Neuronal stem cell (in vitro differentiated cells): ENCODE measurements around the gene CFAP251.
"Not testable (repeated sequence)": the region's sequence is repeated elsewhere in the genome, so short reads cannot be mapped to it uniquely, and the experiment has no call there.

Experiments used
- DNase-seq: peaks from one replicate; pipeline ENCODE4 v3.0.0-alpha.2; 2013; ENCODE audit warnings: low spot score
- H2AFZ ChIP-seq: one replicate; pipeline ENCODE4 v1.6.1; 2013; ENCODE audit warnings: mild to moderate bottlenecking, low read length, inconsistent platforms
- H2AK5ac ChIP-seq: 2 replicates; pipeline ENCODE4 v1.6.1; 2013; ENCODE audit warnings: low read depth, mild to moderate bottlenecking, inconsistent platforms, low read length, moderate library complexity, mixed read lengths
- H2BK120ac ChIP-seq: 2 replicates; pipeline ENCODE4 v1.6.1; 2013; ENCODE audit warnings: low read depth, mild to moderate bottlenecking, inconsistent platforms, low read length, moderate library complexity, mixed read lengths
- H2BK12ac ChIP-seq: one replicate; pipeline ENCODE4 v1.6.1; 2013; ENCODE audit warnings: low read length, inconsistent platforms
- H2BK15ac ChIP-seq: 2 replicates; pipeline ENCODE4 v1.6.1; 2013; ENCODE audit warnings: mild to moderate bottlenecking, low read length, inconsistent platforms, mixed read lengths
- H2BK5ac ChIP-seq: one replicate; pipeline ENCODE4 v1.6.1; 2013; ENCODE audit warnings: inconsistent platforms, mild to moderate bottlenecking, low read length, moderate library complexity
- H3K14ac ChIP-seq: one replicate; pipeline ENCODE4 v1.6.1; 2013; ENCODE audit warnings: low read length, inconsistent platforms
- H3K18ac ChIP-seq: 2 replicates; pipeline ENCODE4 v1.6.1; 2013; ENCODE audit warnings: low read length, inconsistent platforms
- H3K23ac ChIP-seq: 2 replicates; pipeline ENCODE4 v1.6.1; 2013; ENCODE audit warnings: low read depth, mild to moderate bottlenecking, mixed read lengths, low read length, inconsistent platforms; ENCODE audit not compliant: poor library complexity
- H3K27ac ChIP-seq: replicated peaks from 3 replicates; pipeline ENCODE4 v1.5.1; 2013; ENCODE audit warnings: low read length, inconsistent platforms
- H3K27me3 ChIP-seq, 3 experiments: 2 replicates each; pipeline ENCODE4 v1.6.1; 2013; ENCODE audit warnings: low read length in 3 of 3, mild to moderate bottlenecking in 2 of 3, inconsistent platforms in 1 of 3, low read depth in 1 of 3, mixed read lengths in 1 of 3, moderate library complexity in 1 of 3; ENCODE audit not compliant: control insufficient read depth in 3 of 3, insufficient read depth in 3 of 3
- H3K36me3 ChIP-seq, 2 donors: replicated peaks in 1 of 2; 2 replicates each; pipeline ENCODE4 v1.6.1; 2013; ENCODE audit warnings: low read length in 2 of 2; ENCODE audit not compliant: control insufficient read depth in 2 of 2, insufficient read depth in 2 of 2
- H3K4ac ChIP-seq: 2 replicates; pipeline ENCODE4 v1.6.1; 2013; ENCODE audit warnings: inconsistent platforms, mild to moderate bottlenecking, low read length, moderate library complexity
- H3K4me1 ChIP-seq, 2 donors: 1 replicate in 1 of 2; 2 replicates in 1 of 2; pipeline ENCODE4 v1.6.1; 2013; ENCODE audit warnings: low read length in 2 of 2, low read depth in 1 of 2; ENCODE audit not compliant: control insufficient read depth in 2 of 2, insufficient read depth in 1 of 2
- H3K4me2 ChIP-seq: one replicate; pipeline ENCODE4 v1.6.1; 2013; ENCODE audit warnings: mild to moderate bottlenecking, low read length, inconsistent platforms; ENCODE audit not compliant: insufficient read depth, poor library complexity, severe bottlenecking
- H3K4me3 ChIP-seq, 2 donors: 2 replicates each; pipeline ENCODE4 v1.5.1; 2013; ENCODE audit warnings: low read length in 2 of 2, mild to moderate bottlenecking in 2 of 2, inconsistent platforms in 1 of 2, moderate library complexity in 1 of 2
- H3K79me1 ChIP-seq: one replicate; pipeline ENCODE4 v1.6.1; 2013; ENCODE audit warnings: low read depth, mild to moderate bottlenecking, inconsistent platforms, low read length, moderate library complexity
- H3K9ac ChIP-seq: one replicate; pipeline ENCODE4 v1.6.1; 2013; ENCODE audit warnings: mild to moderate bottlenecking, low read depth, low read length, inconsistent platforms; ENCODE audit not compliant: poor library complexity
- H3K9me3 ChIP-seq, 2 donors: replicated peaks in 1 of 2; 2 replicates each; pipeline versions ENCODE3 to v1.6.1; 2013; ENCODE audit warnings: low read length in 2 of 2, mild to moderate bottlenecking in 2 of 2, inconsistent platforms in 1 of 2, low read depth in 1 of 2, mixed read lengths in 1 of 2, moderate library complexity in 1 of 2; ENCODE audit not compliant: control insufficient read depth in 2 of 2, insufficient read depth in 1 of 2
- H4K8ac ChIP-seq: one replicate; pipeline ENCODE4 v1.6.1; 2013; ENCODE audit warnings: low read depth, mild to moderate bottlenecking, inconsistent platforms, low read length, moderate library complexity
- H4K91ac ChIP-seq: one replicate; pipeline ENCODE4 v1.6.1; 2013; ENCODE audit warnings: low read length, low read depth, mild to moderate bottlenecking, inconsistent platforms; ENCODE audit not compliant: poor library complexity
- WGBS, 2 donors: extraction: QIAGEN DNeasy Blood & Tissue Kit; methylation state at CpG; one replicate each; pipeline ENCODE4 v1.1.7; 2013; ENCODE audit warnings: missing lambda C conversion rate in 2 of 2, mixed read lengths in 1 of 2; ENCODE audit not compliant: insufficient read length in 2 of 2, insufficient replicate concordance in 1 of 2; ENCODE audit errors: extremely low coverage in 2 of 2; 5-methylcytosine and 5-hydroxymethylcytosine counted together

CFAP251 gene

GRCh38 chr12:122041458-122041857 lies 123.1 kb downstream of the CFAP251 start:
- not testable (repeated sequence) for H2BK12ac ChIP-seq, H2BK120ac ChIP-seq, H4K8ac ChIP-seq, H3K14ac ChIP-seq, H2BK5ac ChIP-seq, H3K23ac ChIP-seq, H3K27ac ChIP-seq, H3K9ac ChIP-seq, H3K18ac ChIP-seq, H2BK15ac ChIP-seq, H3K4me3 ChIP-seq, H3K4me1 ChIP-seq, H3K27me3 ChIP-seq, H3K4ac ChIP-seq, H2AK5ac ChIP-seq, DNase-seq, H4K91ac ChIP-seq, H2AFZ ChIP-seq, H3K4me2 ChIP-seq
- no CpG with 5 or more reads among the region's 3 CpGs for WGBS, 2 donors
- Histone ChIP-seq H3K36me3 (peaks cover 48 to 97% of the 10 kb centered on the region in 2 donors), H3K79me1 (peaks cover 12% of the 10 kb centered on the region), H3K9me3 (peaks cover 0 to 12% of the 10 kb centered on the region in 2 donors)

- Histone ChIP-seq H2BK5ac (no peak overlapping the region), H4K8ac (no peak overlapping the region), H2AK5ac (no peak overlapping the region), H3K9ac (no peak overlapping the region), H3K18ac (no peak overlapping the region), H3K4me2 (no peak overlapping the region), H3K27ac (no peak overlapping the region), H2BK120ac (no peak overlapping the region), H3K4ac (no peak overlapping the region), H3K4me3 (no peak overlapping the region), H3K9me3 (peaks cover 0 to 11% of the 10 kb centered on the region in 2 donors), H3K14ac (peak overlapping the region; percentile 38), H3K23ac (no peak overlapping the region), H3K4me1 (no peaks in the 10 kb centered on the region), H4K91ac (no peak overlapping the region), H3K36me3 (peaks cover 43 to 94% of the 10 kb centered on the region in 2 donors), H3K79me1 (peaks cover 9% of the 10 kb centered on the region), H2BK12ac (no peak overlapping the region), H2BK15ac (no peak overlapping the region), H3K27me3 (no peaks in the 10 kb centered on the region), H2AFZ (no peak overlapping the region)
- no peak for DNase-seq
- no CpG with 5 or more reads among the region's 11 CpGs for WGBS, 2 donors
Measured at GRCh38 chr12:122042910-122043309, 124.5 kb downstream of the CFAP251 start.

- Histone ChIP-seq H4K91ac (no peak overlapping the region), H2BK5ac (no peak overlapping the region), H2BK12ac (no peak overlapping the region), H3K4me2 (no peak overlapping the region), H2AK5ac (no peak overlapping the region), H3K9me3 (peaks cover 0 to 11% of the 10 kb centered on the region in 2 donors), H2BK15ac (no peak overlapping the region), H3K14ac (no peak overlapping the region), H3K23ac (no peak overlapping the region), H3K27ac (no peak overlapping the region), H3K79me1 (peaks cover 9% of the 10 kb centered on the region), H3K4ac (no peak overlapping the region), H2AFZ (no peak overlapping the region), H3K27me3 (no peaks in the 10 kb centered on the region), H4K8ac (no peak overlapping the region), H3K36me3 (peaks cover 44 to 93% of the 10 kb centered on the region in 2 donors), H3K9ac (no peak overlapping the region), H3K4me1 (no peaks in the 10 kb centered on the region), H3K4me3 (no peak overlapping the region), H2BK120ac (no peak overlapping the region), H3K18ac (no peak overlapping the region)
- DNase-seq: no peak
- WGBS, 2 donors: no CpG with 5 or more reads among the region's 15 CpGs
Measured at GRCh38 chr12:122043476-122043875, 125.1 kb downstream of the CFAP251 start.

- Histone ChIP-seq H3K9me3 (peaks cover 0 to 11% of the 10 kb centered on the region in 2 donors), H3K27me3 (no peaks in the 10 kb centered on the region), H3K18ac (no peak overlapping the region)
Measured at GRCh38 chr12:122045262-122045661, 126.9 kb downstream of the CFAP251 start.

More at GRCh38 chr12:122045262-122045661, 126.9 kb downstream of the CFAP251 start:
- Histone ChIP-seq H4K91ac (no peak overlapping the region), H3K14ac (no peak overlapping the region), H2BK120ac (no peak overlapping the region), H2AK5ac (no peak overlapping the region), H3K23ac (no peak overlapping the region), H3K27ac (no peak overlapping the region), H3K36me3 (peaks cover 45 to 90% of the 10 kb centered on the region in 2 donors), H4K8ac (no peak overlapping the region), H3K4me1 (no peaks in the 10 kb centered on the region), H2BK5ac (no peak overlapping the region), H2AFZ (no peak overlapping the region), H2BK15ac (no peak overlapping the region), H3K4ac (no peak overlapping the region), H3K79me1 (peaks cover 9% of the 10 kb centered on the region), H2BK12ac (no peak overlapping the region), H3K4me3 (no peak overlapping the region), H3K4me2 (no peak overlapping the region), H3K9ac (no peak overlapping the region)
- WGBS, 2 donors: no CpG with 5 or more reads among the region's 7 CpGs
- DNase-seq: no peak
